ENCODE results near the gene DDX27. TPM values are rescaled to one million over a fixed set of nuclear protein-coding genes. Genes with fewer than 3 reads are reported as not detected.

Gene DDX27
- total and polyA plus RNA-seq, 2 of the 8 experiments (the other 6 are each of a cell fraction or from before 2014, with no cell fraction given): 42.7 to 51.0 TPM

GRCh38 chr20:49278818-49279676, 59.8 kb downstream of the DDX27 start (continued):
- peak; percentile 86 for TF ChIP-seq TAF7 (optimal IDR thresholded peaks at IDR 0.05; ENCODE audit: borderline replicate concordance, low read depth, low read length)
- TF ChIP-seq RBBP5 (IDR thresholded peaks at IDR 0.05; ENCODE audit: borderline replicate concordance, low read depth, low read length): no peak
- TF ChIP-seq BACH1 (IDR thresholded peaks at IDR 0.05; ENCODE audit: low read length): no peak
- TF ChIP-seq POLR2A (IDR thresholded peaks at IDR 0.05; ENCODE audit: control extremely low read depth in 1 of 2, low read depth in 2 of 2, low read length in 2 of 2): peak; percentile 16 to 62
- TF ChIP-seq SRF (IDR thresholded peaks at IDR 0.05; ENCODE audit: low read depth, low read length): no peak
- no peak for TF ChIP-seq HDAC2 (IDR thresholded peaks at IDR 0.05; ENCODE audit: borderline replicate concordance in 1 of 2, low read depth in 2 of 2, low read length in 2 of 2)
- no peak for TF ChIP-seq GTF2F1 (IDR thresholded peaks at IDR 0.05; ENCODE audit: borderline replicate concordance, low read depth, low read length)
- TF ChIP-seq TCF12 (IDR thresholded peaks at IDR 0.05; ENCODE audit: low read depth, low read length): no peak
- TF ChIP-seq EZH2 (IDR thresholded peaks at IDR 0.05; ENCODE audit: low read depth, low read length, severe bottlenecking): no peak
- no peak for TF ChIP-seq BRCA1 (IDR thresholded peaks at IDR 0.05; ENCODE audit: low read depth, low read length)
- TF ChIP-seq TAF1 (IDR thresholded peaks at IDR 0.05; ENCODE audit: low read depth, low read length): no peak
- peak; percentile 11 for TF ChIP-seq POLR2AphosphoS5 (IDR thresholded peaks at IDR 0.05; ENCODE audit: low read depth, low read length)
- no peak for TF ChIP-seq USF2 (IDR thresholded peaks at IDR 0.05; ENCODE audit: low read length)
- no peak for TF ChIP-seq ASH2L (IDR thresholded peaks at IDR 0.05; ENCODE audit: low read length)
- TF ChIP-seq RAD21 (IDR thresholded peaks at IDR 0.05 in 1 of 2, conservative IDR thresholded peaks at IDR 0.05 in 1 of 2; ENCODE audit: low read depth in 2 of 2, low read length in 2 of 2): no peak
- no peak for TF ChIP-seq RFX5 (IDR thresholded peaks at IDR 0.05; ENCODE audit: borderline replicate concordance, low read depth, low read length)
- no peak for TF ChIP-seq CHD2 (IDR thresholded peaks at IDR 0.05; ENCODE audit: low read length)
- peak; percentile 78 for TF ChIP-seq CEBPB (IDR thresholded peaks at IDR 0.05; ENCODE audit: low read depth, low read length)
- no peak for TF ChIP-seq SIRT6 (IDR thresholded peaks at IDR 0.05; ENCODE audit: low read length)
- TF ChIP-seq PHF8 (conservative IDR thresholded peaks at IDR 0.05; ENCODE audit: low read depth, low read length): no peak; the same call in 1 of the 2 replicates
- TF ChIP-seq CHD1 (IDR thresholded peaks at IDR 0.05; ENCODE audit: low read depth, low read length): peak; percentile 55; the same call in 1 of the 2 replicates
- TF ChIP-seq JUN (IDR thresholded peaks at IDR 0.05; ENCODE audit: low read depth, low read length): no peak
- TF ChIP-seq CBX8 (IDR thresholded peaks at IDR 0.05; ENCODE audit: borderline replicate concordance, low read depth, low read length): no peak
- TF ChIP-seq SP4 (IDR thresholded peaks at IDR 0.05; ENCODE audit: low read length): peak; percentile 19; the same call in 1 of the 2 replicates

Measured in H1 (cell line).